ENCODE measurements around the gene ABCC3.

- TF ChIP-seq CHD1 (IDR thresholded peaks at IDR 0.05; ENCODE audit: low read depth, low read length) (no peak), SP4 (IDR thresholded peaks at IDR 0.05; ENCODE audit: low read length) (no peak), CTCF (IDR thresholded peaks at IDR 0.05; ENCODE audit: control extremely low read depth in 1 of 3, insufficient read depth in 1 of 3, low read depth in 1 of 3, low read length in 3 of 3) (no peak), ASH2L (IDR thresholded peaks at IDR 0.05; ENCODE audit: low read length) (no peak), CBX8 (IDR thresholded peaks at IDR 0.05; ENCODE audit: borderline replicate concordance, low read depth, low read length) (no peak)
Measured at GRCh38 chr17:50657054-50657453, 22.4 kb downstream of the ABCC3 start.

Data from H1 (cell line).